Measurements from ENCODE around the gene C11orf21.

Gene C11orf21

GRCh38 chr11:2276280-2277007 lies 25.3 kb downstream of the C11orf21 start:
- TF ChIP-seq, protein P1, sequence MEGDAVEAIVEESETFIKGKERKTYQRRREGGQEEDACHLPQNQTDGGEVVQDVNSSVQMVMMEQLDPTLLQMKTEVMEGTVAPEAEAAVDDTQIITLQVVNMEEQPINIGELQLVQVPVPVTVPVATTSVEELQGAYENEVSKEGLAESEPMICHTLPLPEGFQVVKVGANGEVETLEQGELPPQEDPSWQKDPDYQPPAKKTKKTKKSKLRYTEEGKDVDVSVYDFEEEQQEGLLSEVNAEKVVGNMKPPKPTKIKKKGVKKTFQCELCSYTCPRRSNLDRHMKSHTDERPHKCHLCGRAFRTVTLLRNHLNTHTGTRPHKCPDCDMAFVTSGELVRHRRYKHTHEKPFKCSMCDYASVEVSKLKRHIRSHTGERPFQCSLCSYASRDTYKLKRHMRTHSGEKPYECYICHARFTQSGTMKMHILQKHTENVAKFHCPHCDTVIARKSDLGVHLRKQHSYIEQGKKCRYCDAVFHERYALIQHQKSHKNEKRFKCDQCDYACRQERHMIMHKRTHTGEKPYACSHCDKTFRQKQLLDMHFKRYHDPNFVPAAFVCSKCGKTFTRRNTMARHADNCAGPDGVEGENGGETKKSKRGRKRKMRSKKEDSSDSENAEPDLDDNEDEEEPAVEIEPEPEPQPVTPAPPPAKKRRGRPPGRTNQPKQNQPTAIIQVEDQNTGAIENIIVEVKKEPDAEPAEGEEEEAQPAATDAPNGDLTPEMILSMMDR (IDR thresholded peaks at IDR 0.05; ENCODE audit: low read depth, low read length): no peak
- H3K4me3 ChIP-seq (ENCODE audit: low read depth, low read length): no peak overlapping the region

DNA sequence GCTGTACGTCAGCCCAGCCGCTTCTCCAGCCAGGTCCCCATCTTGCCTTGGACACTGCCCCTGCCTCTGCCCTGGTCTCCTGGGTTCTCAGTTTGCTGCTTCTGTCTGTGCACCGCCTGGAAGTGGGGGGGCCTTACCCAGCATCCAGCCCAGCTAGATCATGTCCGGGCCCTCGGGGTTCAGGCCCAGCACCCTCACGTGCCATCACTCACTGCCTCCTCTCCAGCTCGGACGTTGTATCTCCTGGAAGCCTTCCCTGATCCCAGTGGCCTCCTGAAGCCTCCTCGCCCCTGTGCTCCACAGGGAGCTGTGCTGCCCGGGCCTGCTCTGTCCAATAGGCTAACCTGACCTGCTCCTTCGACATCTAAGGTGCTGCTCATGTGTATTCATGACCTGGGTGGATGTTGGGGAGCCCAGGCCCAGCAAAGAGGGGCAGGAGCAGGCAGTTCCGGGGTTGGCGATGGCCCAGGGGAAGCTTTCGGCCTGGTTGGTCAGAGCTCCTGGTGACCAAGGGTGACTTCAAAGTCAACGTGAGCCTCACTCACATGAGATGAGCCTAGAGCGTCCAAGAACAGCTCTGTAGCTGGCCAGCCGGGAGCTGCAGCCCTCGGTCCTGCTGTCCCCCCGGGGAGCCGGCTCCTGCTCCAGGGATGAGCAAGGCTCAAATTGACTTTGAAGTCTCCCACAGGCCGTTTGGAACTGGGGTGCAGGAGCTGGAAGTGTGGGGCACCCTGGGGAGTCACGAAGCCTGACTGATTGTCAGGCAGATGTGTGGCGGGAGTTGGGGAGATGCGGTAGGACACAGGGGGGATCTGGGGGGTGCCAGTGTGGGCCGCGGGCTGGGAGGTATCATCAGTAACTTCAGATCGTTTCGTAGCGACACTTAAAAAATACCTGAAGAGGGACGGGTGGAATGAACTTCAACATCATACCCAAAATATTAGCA lies 26.1 kb downstream of the C11orf21 start:
- TF ChIP-seq, protein P1 (IDR thresholded peaks at IDR 0.05; ENCODE audit: low read depth, low read length): no peak

DNA sequence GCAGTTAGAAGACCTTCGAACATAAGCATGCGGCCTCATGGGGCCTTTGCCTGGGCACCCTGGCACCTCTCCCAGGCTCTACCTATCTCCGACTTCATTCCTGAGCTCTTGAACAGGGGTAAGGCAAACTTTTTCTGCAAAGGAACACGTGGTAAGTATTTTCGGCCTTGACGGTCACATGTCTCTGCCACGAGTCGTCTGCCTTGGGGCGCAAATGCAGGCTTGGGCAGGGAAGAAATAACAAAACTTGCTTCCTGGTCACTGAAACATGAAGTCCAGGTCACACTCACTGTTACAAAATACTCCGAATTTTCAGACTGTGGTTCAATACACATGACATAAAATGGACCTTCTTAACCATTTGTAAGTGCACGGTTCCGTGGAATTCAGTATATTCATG lies 27.9 kb downstream of the C11orf21 start:
- TF ChIP-seq, protein P1 (IDR thresholded peaks at IDR 0.05; ENCODE audit: low read depth, low read length): no peak
- H3K4me3 ChIP-seq (ENCODE audit: low read depth, low read length): no peak overlapping the region

More for the DNA sequence above, 26.1 kb downstream of the C11orf21 start:
- H3K4me3 ChIP-seq (ENCODE audit: low read depth, low read length): no peak overlapping the region

GRCh38 chr11:2273311-2273710 lies 28.4 kb downstream of the C11orf21 start:
- TF ChIP-seq, protein P1 (IDR thresholded peaks at IDR 0.05; ENCODE audit: low read depth, low read length): no peak
- H3K4me3 ChIP-seq (ENCODE audit: low read depth, low read length): no peak overlapping the region

GRCh38 chr11:2272946-2273280 lies 28.8 kb downstream of the C11orf21 start:
- TF ChIP-seq, protein P1 (IDR thresholded peaks at IDR 0.05; ENCODE audit: low read depth, low read length): no peak
- no peak overlapping the region for H3K4me3 ChIP-seq (ENCODE audit: low read depth, low read length)

- no peak overlapping the region for H3K4me3 ChIP-seq (ENCODE audit: low read depth, low read length)
- TF ChIP-seq, protein P1 (IDR thresholded peaks at IDR 0.05; ENCODE audit: low read depth, low read length): no peak
Observed at GRCh38 chr11:2272228-2272945, 29.3 kb downstream of the C11orf21 start.
